Measurements from ENCODE around the gene COL25A1.

DNA sequence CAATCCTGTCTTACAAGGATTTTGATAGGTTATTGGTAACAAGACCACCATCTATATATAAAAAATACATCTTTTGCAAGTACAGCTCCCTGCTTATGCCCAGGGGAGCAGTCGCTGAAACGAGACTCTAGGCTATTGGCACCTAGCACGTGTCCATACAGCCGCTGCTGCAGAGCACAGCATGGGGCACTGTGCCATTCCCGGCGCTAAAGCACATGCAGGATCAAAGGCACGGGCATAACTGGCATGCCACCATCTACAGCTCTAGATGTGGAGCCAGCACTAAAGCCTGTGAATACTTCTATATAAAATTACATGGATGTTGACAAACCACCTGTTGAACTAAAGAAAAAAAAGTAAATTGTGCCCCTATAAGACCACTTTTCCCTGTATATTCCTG is 144.8 kb downstream of the COL25A1 start:
- TF ChIP-seq, protein P1, sequence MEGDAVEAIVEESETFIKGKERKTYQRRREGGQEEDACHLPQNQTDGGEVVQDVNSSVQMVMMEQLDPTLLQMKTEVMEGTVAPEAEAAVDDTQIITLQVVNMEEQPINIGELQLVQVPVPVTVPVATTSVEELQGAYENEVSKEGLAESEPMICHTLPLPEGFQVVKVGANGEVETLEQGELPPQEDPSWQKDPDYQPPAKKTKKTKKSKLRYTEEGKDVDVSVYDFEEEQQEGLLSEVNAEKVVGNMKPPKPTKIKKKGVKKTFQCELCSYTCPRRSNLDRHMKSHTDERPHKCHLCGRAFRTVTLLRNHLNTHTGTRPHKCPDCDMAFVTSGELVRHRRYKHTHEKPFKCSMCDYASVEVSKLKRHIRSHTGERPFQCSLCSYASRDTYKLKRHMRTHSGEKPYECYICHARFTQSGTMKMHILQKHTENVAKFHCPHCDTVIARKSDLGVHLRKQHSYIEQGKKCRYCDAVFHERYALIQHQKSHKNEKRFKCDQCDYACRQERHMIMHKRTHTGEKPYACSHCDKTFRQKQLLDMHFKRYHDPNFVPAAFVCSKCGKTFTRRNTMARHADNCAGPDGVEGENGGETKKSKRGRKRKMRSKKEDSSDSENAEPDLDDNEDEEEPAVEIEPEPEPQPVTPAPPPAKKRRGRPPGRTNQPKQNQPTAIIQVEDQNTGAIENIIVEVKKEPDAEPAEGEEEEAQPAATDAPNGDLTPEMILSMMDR (IDR thresholded peaks at IDR 0.05) = no peak
- TF ChIP-seq POLR2A (IDR thresholded peaks at IDR 0.05) = no peak
